Mesothelial cell of epicardium (in vitro differentiated cells): ENCODE results near the gene ATP11C. TPM values are rescaled to one million over a fixed set of nuclear protein-coding genes. Genes with fewer than 3 reads are reported as not detected.
"Not testable (repeated sequence)": the region's sequence is repeated elsewhere in the genome, so short reads cannot be mapped to it uniquely, and the experiment has no call there.

Source experiments
- DNase-seq, 2 experiments: peaks; one replicate each; pipeline ENCODE4 v3.0.0; 2021; ENCODE audit warnings: low spot score in 2 of 2; ENCODE audit not compliant: unreplicated experiment in 2 of 2
- H3K27ac Mint-ChIP-seq: 2 replicates; pipeline ENCODE4 v1.8.0; 2021; ENCODE audit warnings: mixed read lengths
- H3K27me3 Mint-ChIP-seq: 2 replicates; pipeline ENCODE4 v1.8.0; 2021; ENCODE audit warnings: low read depth, mixed read lengths
- H3K36me3 Mint-ChIP-seq: 2 replicates; pipeline ENCODE4 v1.8.0; 2021; ENCODE audit warnings: mixed read lengths
- H3K4me1 Mint-ChIP-seq: 2 replicates; pipeline ENCODE4 v1.8.0; 2021; ENCODE audit warnings: mixed read lengths
- H3K4me3 Mint-ChIP-seq: 2 replicates; pipeline ENCODE4 v1.8.0; 2021; ENCODE audit warnings: mild to moderate bottlenecking, moderate library complexity, mixed read lengths
- H3K9me3 Mint-ChIP-seq: 2 replicates; pipeline ENCODE4 v1.8.0; 2021; ENCODE audit warnings: mixed read lengths
- CTCF ChIP-seq: fragments of 200-600 bp; sonication (generic); IDR thresholded peaks from one replicate; pipeline ENCODE4 v1.5.0; 2021; ENCODE audit warnings: antibody characterized with exemption; ENCODE audit not compliant: unreplicated experiment
- total RNA-seq: library from RNA; stranded (reverse); gene quantifications from 3 replicates; pipeline ENCODE4 v1.2.1, GENCODE V29; 2021

Gene ATP11C
- total RNA-seq, 1 donor from 2014 or later: 22.1 TPM

GRCh38 chrX:139875841-139876240 is 57.0 kb downstream of the ATP11C start:
- Mint-ChIP-seq H3K27ac (no peak overlapping the region), H3K4me1 (no peaks in the 10 kb centered on the region), H3K36me3 (peaks cover 3% of the 10 kb centered on the region), H3K27me3 (no peaks in the 10 kb centered on the region), H3K4me3 (no peak overlapping the region), H3K9me3 (peaks cover 27% of the 10 kb centered on the region)
- TF ChIP-seq CTCF: no peak
- no peak for DNase-seq

- peaks cover 3% of the 10 kb centered on the region for H3K36me3 Mint-ChIP-seq
- no peak overlapping the region for H3K4me3 Mint-ChIP-seq
- H3K9me3 Mint-ChIP-seq: peaks cover 14% of the 10 kb centered on the region
- no peak for DNase-seq
- no peaks in the 10 kb centered on the region for H3K4me1 Mint-ChIP-seq
- H3K27ac Mint-ChIP-seq: no peak overlapping the region
- TF ChIP-seq CTCF: no peak
- H3K27me3 Mint-ChIP-seq: no peaks in the 10 kb centered on the region
Observed at GRCh38 chrX:139869796-139870195, 63.1 kb downstream of the ATP11C start.

- H3K4me3 Mint-ChIP-seq: no peak overlapping the region
- no peaks in the 10 kb centered on the region for H3K27me3 Mint-ChIP-seq
- H3K4me1 Mint-ChIP-seq: no peaks in the 10 kb centered on the region
- peaks cover 15% of the 10 kb centered on the region for H3K9me3 Mint-ChIP-seq
- no peaks in the 10 kb centered on the region for H3K36me3 Mint-ChIP-seq
- no peak for TF ChIP-seq CTCF
- no peak overlapping the region for H3K27ac Mint-ChIP-seq
- no peak for DNase-seq
Observed at GRCh38 chrX:139864640-139865039, 68.2 kb downstream of the ATP11C start.

- Mint-ChIP-seq H3K27ac (no peak overlapping the region), H3K4me1 (no peaks in the 10 kb centered on the region), H3K27me3 (no peaks in the 10 kb centered on the region), H3K36me3 (no peaks in the 10 kb centered on the region), H3K4me3 (no peak overlapping the region), H3K9me3 (peaks cover 15% of the 10 kb centered on the region)
- no peak for TF ChIP-seq CTCF
- no peak for DNase-seq
Observed at GRCh38 chrX:139862208-139862607, 70.6 kb downstream of the ATP11C start.

GRCh38 chrX:139856826-139857225 is 76.0 kb downstream of the ATP11C start:
- DNase-seq, H3K36me3 Mint-ChIP-seq, H3K4me1 Mint-ChIP-seq, H3K27ac Mint-ChIP-seq, H3K27me3 Mint-ChIP-seq, H3K4me3 Mint-ChIP-seq: not testable (repeated sequence)
- H3K9me3 Mint-ChIP-seq: peaks cover 21% of the 10 kb centered on the region

- H3K27me3 Mint-ChIP-seq: no peaks in the 10 kb centered on the region
- H3K9me3 Mint-ChIP-seq: peaks cover 13% of the 10 kb centered on the region
- no peaks in the 10 kb centered on the region for H3K36me3 Mint-ChIP-seq
- H3K4me1 Mint-ChIP-seq: peaks cover 3% of the 10 kb centered on the region
- no peak for DNase-seq
- no peak overlapping the region for H3K4me3 Mint-ChIP-seq
- H3K27ac Mint-ChIP-seq: no peak overlapping the region
- no peak for TF ChIP-seq CTCF
Observed at GRCh38 chrX:139851730-139852129, 81.1 kb downstream of the ATP11C start.
